HL-60 (cell line): ENCODE data around the gene GRM4.

Experiments
- DNase-seq, 2 experiments: peaks; one replicate each; pipeline ENCODE4 v3.0.0-alpha.2; 2010 to 2020; ENCODE audit warnings: low read depth in 1 of 2, low spot score in 1 of 2
- H3K27ac ChIP-seq: fragments of 250-450 bp; sonication (Bioruptor Pico); replicated peaks from 2 replicates; pipeline ENCODE4 v1.5.1; 2020; ENCODE audit warnings: mild to moderate bottlenecking, moderate library complexity
- H3K27me3 ChIP-seq: fragments of 250-450 bp; sonication (Bioruptor Pico); 2 replicates; pipeline ENCODE4 v1.5.1; 2021; ENCODE audit warnings: mild to moderate bottlenecking, moderate library complexity; ENCODE audit not compliant: insufficient read depth, poor library complexity, severe bottlenecking
- H3K4me3 ChIP-seq: replicated peaks from 2 replicates; pipeline ENCODE4 v1.5.1; 2011; ENCODE audit warnings: mild to moderate bottlenecking, control low read depth, low read length; ENCODE audit not compliant: insufficient read depth
- CTCF ChIP-seq: IDR thresholded peaks from one replicate; pipeline ENCODE4 v1.5.1; 2011; ENCODE audit warnings: low read length, control low read depth, inconsistent platforms; ENCODE audit not compliant: insufficient read depth
- GABPA ChIP-seq: IDR thresholded peaks from 2 replicates; pipeline ENCODE4 v1.6.1; 2012; ENCODE audit warnings: low read depth
- POLR2AphosphoS5 ChIP-seq: IDR thresholded peaks from 2 replicates; pipeline ENCODE4 v1.6.1; 2012; ENCODE audit warnings: low read depth
- REST ChIP-seq: IDR thresholded peaks from 2 replicates; pipeline ENCODE4 v1.6.1; 2012; ENCODE audit warnings: low read depth; ENCODE audit not compliant: insufficient replicate concordance
- SPI1 ChIP-seq: IDR thresholded peaks from 2 replicates; pipeline ENCODE4 v1.6.1; 2012; ENCODE audit warnings: low read depth, mild to moderate bottlenecking, borderline replicate concordance

The GRM4 gene

GRCh38 chr6:34050691-34051090 is 95.2 kb downstream of the GRM4 start:
- Histone ChIP-seq H3K4me3 (no peak overlapping the region), H3K27me3 (no peaks in the 10 kb centered on the region), H3K27ac (no peak overlapping the region)
- no peak for TF ChIP-seq REST
- TF ChIP-seq POLR2AphosphoS5, result no peak
- no peak for TF ChIP-seq SPI1
- TF ChIP-seq CTCF, result no peak
- no peak for TF ChIP-seq GABPA
- no peak for DNase-seq

- no peak overlapping the region for H3K4me3 ChIP-seq
- DNase-seq, result no peak
- H3K27ac ChIP-seq, result no peak overlapping the region
- no peaks in the 10 kb centered on the region for H3K27me3 ChIP-seq
- TF ChIP-seq GABPA (no peak), POLR2AphosphoS5 (no peak), REST (no peak), SPI1 (no peak), CTCF (no peak)
Observed at GRCh38 chr6:34049395-34050342, 96.2 kb downstream of the GRM4 start.

GRCh38 chr6:34047913-34048867 is 97.7 kb downstream of the GRM4 start:
- no peak overlapping the region for H3K4me3 ChIP-seq
- TF ChIP-seq SPI1 (no peak; the same call in 1 of the 2 replicates), GABPA (no peak), REST (no peak), POLR2AphosphoS5 (no peak), CTCF (no peak)
- H3K27ac ChIP-seq, result no peak overlapping the region
- DNase-seq, result no peak
- no peaks in the 10 kb centered on the region for H3K27me3 ChIP-seq
